ENCODE measurements around the gene SLC44A5.

GRCh38 chr1:75612976-75613375, 2.1 kb upstream of the SLC44A5 start:
- TF ChIP-seq NANOG (IDR thresholded peaks at IDR 0.05; ENCODE audit: borderline replicate concordance) (no peak), CTCF (conservative IDR thresholded peaks at IDR 0.05; ENCODE audit: low read depth in 2 of 2) (no peak), JUNB (IDR thresholded peaks at IDR 0.05; ENCODE audit: unreplicated experiment) (no peak), ZNF114 (CRISPR knock-in tag; IDR thresholded peaks at IDR 0.05) (no peak)
